GM23338 (cell line): ENCODE results near the gene PDK4. TPM values are rescaled to one million over a fixed set of nuclear protein-coding genes. Genes with fewer than 3 reads are reported as not detected.
A peak's percentile ranks its signal among the peaks of the same experiment; 100 is the strongest.

Experiments
- ATAC-seq: fragments of 200-7000 bp; cut with Tn5 transposase; 3 replicates; pipeline ENCODE4 v1.9.1; 2020
- DNase-seq: peaks from one replicate; pipeline ENCODE4 v3.0.0-alpha.2; 2015; ENCODE audit warnings: low spot score
- H2AFZ ChIP-seq: fragments of 200-600 bp; sonication (generic); 2 replicates; pipeline ENCODE4 v1.8.0; 2016; ENCODE audit warnings: antibody characterized with exemption, mild to moderate bottlenecking, moderate library complexity
- H3F3A ChIP-seq: fragments of 200-600 bp; sonication (generic); replicated peaks from 2 replicates; pipeline ENCODE4 v1.8.0; 2017; ENCODE audit warnings: antibody characterized with exemption, mixed run types, low read depth
- H3K27ac ChIP-seq: fragments of 200-600 bp; sonication (generic); 2 replicates; pipeline ENCODE4 v1.6.1; 2016; ENCODE audit warnings: low read depth
- H3K27me3 ChIP-seq: fragments of 200-600 bp; sonication (generic); 2 replicates; pipeline ENCODE4 v1.8.0; 2016; ENCODE audit warnings: mild to moderate bottlenecking, mixed run types, moderate library complexity; ENCODE audit not compliant: insufficient read depth
- H3K36me3 ChIP-seq: fragments of 200-600 bp; sonication (generic); 2 replicates; pipeline ENCODE4 v1.8.0; 2016; ENCODE audit warnings: mild to moderate bottlenecking; ENCODE audit not compliant: insufficient read depth
- H3K4me1 ChIP-seq: fragments of 200-600 bp; sonication (generic); 2 replicates; pipeline ENCODE4 v1.8.0; 2016; ENCODE audit warnings: mild to moderate bottlenecking, moderate library complexity; ENCODE audit not compliant: insufficient read depth
- H3K4me2 ChIP-seq: fragments of 200-600 bp; sonication (generic); 2 replicates; pipeline ENCODE4 v1.7.1; 2017; ENCODE audit warnings: mixed run types
- H3K4me3 ChIP-seq: fragments of 200-600 bp; sonication (generic); 2 replicates; pipeline ENCODE4 v1.6.1; 2016; ENCODE audit warnings: mixed run types
- H3K79me2 ChIP-seq: fragments of 200-600 bp; sonication (generic); replicated peaks from 2 replicates; pipeline ENCODE4 v1.8.0; 2017; ENCODE audit warnings: mild to moderate bottlenecking; ENCODE audit not compliant: insufficient read depth
- H3K9me2 ChIP-seq: fragments of 200-600 bp; sonication (generic); 2 replicates; pipeline ENCODE4 v1.8.0; 2017; ENCODE audit not compliant: insufficient read depth
- H4K20me1 ChIP-seq: fragments of 200-600 bp; sonication (generic); replicated peaks from 2 replicates; pipeline ENCODE4 v1.8.0; 2017; ENCODE audit warnings: mild to moderate bottlenecking; ENCODE audit not compliant: insufficient read depth
- H3K27ac Mint-ChIP-seq: 2 replicates; pipeline ENCODE4 v1.8.0; 2020; ENCODE audit warnings: inconsistent platforms, mild to moderate bottlenecking, moderate library complexity, mixed read lengths
- H3K27me3 Mint-ChIP-seq: 3 replicates; pipeline ENCODE4 v1.8.0; 2022; ENCODE audit warnings: low read depth, mild to moderate bottlenecking, moderate library complexity, mixed read lengths, inconsistent platforms; ENCODE audit not compliant: insufficient read depth, poor library complexity
- H3K36me3 Mint-ChIP-seq: 3 replicates; pipeline ENCODE4 v1.8.0; 2021; ENCODE audit warnings: low read depth, mild to moderate bottlenecking, inconsistent platforms, moderate library complexity, mixed read lengths
- H3K4me1 Mint-ChIP-seq: 3 replicates; pipeline ENCODE4 v1.8.0; 2020; ENCODE audit warnings: mild to moderate bottlenecking, inconsistent platforms, mixed read lengths
- H3K4me3 Mint-ChIP-seq: 3 replicates; pipeline ENCODE4 v1.8.0; 2021; ENCODE audit warnings: moderate library complexity, mild to moderate bottlenecking, inconsistent platforms, mixed read lengths
- H3K9me3 Mint-ChIP-seq: 3 replicates; pipeline ENCODE4 v1.8.0; 2020; ENCODE audit warnings: moderate library complexity, mild to moderate bottlenecking, inconsistent platforms, mixed read lengths
- CREB1 ChIP-seq: fragments of 250-450 bp; sonication (Bioruptor Pico); IDR thresholded peaks from 2 replicates; pipeline ENCODE4 v1.5.0; 2020; ENCODE audit warnings: low read depth, mild to moderate bottlenecking, moderate library complexity
- EZH2 ChIP-seq: fragments of 200-600 bp; sonication (generic); IDR thresholded peaks from one replicate; pipeline ENCODE4 v1.8.0; 2017; ENCODE audit warnings: antibody characterized with exemption, mild to moderate bottlenecking, low read depth; ENCODE audit not compliant: unreplicated experiment
- EZH2phosphoT487 ChIP-seq: fragments of 200-600 bp; sonication (generic); IDR thresholded peaks from one replicate; pipeline ENCODE4 v1.8.1; 2018; ENCODE audit warnings: antibody characterized with exemption; ENCODE audit not compliant: unreplicated experiment
- JUNB ChIP-seq: IDR thresholded peaks from one replicate; pipeline ENCODE4 v1.6.1; 2016; ENCODE audit warnings: antibody characterized with exemption; ENCODE audit not compliant: unreplicated experiment
- NANOG ChIP-seq: IDR thresholded peaks from 2 replicates; pipeline ENCODE4 v1.6.1; 2016; ENCODE audit warnings: antibody characterized with exemption, borderline replicate concordance
- POLR2AphosphoS5 ChIP-seq: IDR thresholded peaks from 2 replicates; pipeline ENCODE4 v1.6.1; 2016; ENCODE audit warnings: antibody characterized with exemption, low read depth
- REST ChIP-seq: IDR thresholded peaks from one replicate; pipeline ENCODE4 v1.6.1; 2018; ENCODE audit warnings: antibody characterized with exemption; ENCODE audit not compliant: unreplicated experiment
- STAT1 ChIP-seq: IDR thresholded peaks from one replicate; pipeline ENCODE4 v1.6.1; 2016; ENCODE audit warnings: antibody characterized with exemption; ENCODE audit not compliant: unreplicated experiment
- ZNF114 ChIP-seq: fragments of 250-450 bp; sonication (Bioruptor Pico); IDR thresholded peaks from 2 replicates; pipeline ENCODE4 v1.5.0; 2020; ENCODE audit warnings: mild to moderate bottlenecking, moderate library complexity
- ZNF331 ChIP-seq: fragments of 250-450 bp; sonication (Bioruptor Pico); IDR thresholded peaks from 2 replicates; pipeline ENCODE4 v1.5.0; 2020; ENCODE audit warnings: low read depth, mild to moderate bottlenecking, moderate library complexity
- polyA plus RNA-seq: library from polyadenylated mRNA; unstranded; fragments of >200 nt; fragmentation: Nextera tagmentation; extraction: Ambion mirVana; gene quantifications from 2 replicates; pipeline ENCODE4 v1.2.1, GENCODE V29; 2016
- total RNA-seq: library from RNA; depleted of rRNA; stranded (reverse); fragments of >200 nt; shearing (Covaris generic); gene quantifications from 2 replicates; pipeline ENCODE4 v1.2.3, GENCODE V29; 2014
- TF ChIP-seq, protein P1 (sequence below): fragments of 250-450 bp; sonication (Bioruptor Pico); IDR thresholded peaks from 2 replicates; pipeline ENCODE4 v1.5.0; 2020; ENCODE audit warnings: mild to moderate bottlenecking, moderate library complexity
- TF ChIP-seq, protein P2 (sequence below), 2 experiments: fragments of 200-600 bp in 1 of 2; sonication (generic) in 1 of 2; conservative IDR thresholded peaks; 2 replicates each; pipeline versions ENCODE4 v1.5.1 to v1.6.1; 2016 to 2017; ENCODE audit warnings: antibody characterized with exemption in 2 of 2, low read depth in 2 of 2, mild to moderate bottlenecking in 2 of 2, moderate library complexity in 1 of 2

PDK4 gene
- total and polyA plus RNA-seq, 2 experiments from 2014 or later = 0.32 TPM; not detected in 1

DNA sequence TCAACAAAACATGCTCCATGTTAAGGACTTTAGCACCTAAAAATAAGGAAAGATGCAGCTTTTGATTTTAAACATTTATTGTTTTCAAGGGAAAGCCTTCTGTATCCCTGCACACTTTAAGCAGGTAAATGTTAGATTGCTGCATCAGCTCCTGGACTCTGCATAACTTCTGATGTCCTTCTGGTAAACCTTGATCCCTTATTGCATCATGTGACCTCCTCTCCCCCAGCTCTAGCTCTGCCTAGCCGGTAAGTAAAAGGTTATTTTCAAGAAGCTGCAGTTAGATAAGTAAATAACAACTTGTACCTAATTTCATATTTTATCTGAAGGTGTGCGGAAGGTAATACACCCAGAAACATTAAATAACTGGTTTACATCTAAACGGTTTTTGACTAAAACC, 37.5 kb downstream of the PDK4 start:
- H3K9me3 Mint-ChIP-seq = no peaks in the 10 kb centered on the region
- no peak overlapping the region for H3K27ac ChIP-seq
- no peaks in the 10 kb centered on the region for H3K4me1 ChIP-seq
- H2AFZ ChIP-seq = peak overlapping the region; percentile 8; the same call in 1 of the 2 replicates
- H3K27ac Mint-ChIP-seq = no peak overlapping the region
- H3K36me3 ChIP-seq = no peaks in the 10 kb centered on the region
- DNase-seq = peak; percentile 15
- H3K79me2 ChIP-seq = no peaks in the 10 kb centered on the region
- no peaks in the 10 kb centered on the region for H3F3A ChIP-seq
- H3K4me3 Mint-ChIP-seq = no peak overlapping the region
- no peak for ATAC-seq
- no peaks in the 10 kb centered on the region; the same call in 1 of the 2 replicates for H3K9me2 ChIP-seq
- no peak overlapping the region for H3K4me3 ChIP-seq
- no peaks in the 10 kb centered on the region for H4K20me1 ChIP-seq
- H3K4me2 ChIP-seq = no peak overlapping the region
- no peaks in the 10 kb centered on the region for H3K27me3 ChIP-seq
- no peak for TF ChIP-seq POLR2AphosphoS5
- no peak for TF ChIP-seq REST
- TF ChIP-seq, protein P1, sequence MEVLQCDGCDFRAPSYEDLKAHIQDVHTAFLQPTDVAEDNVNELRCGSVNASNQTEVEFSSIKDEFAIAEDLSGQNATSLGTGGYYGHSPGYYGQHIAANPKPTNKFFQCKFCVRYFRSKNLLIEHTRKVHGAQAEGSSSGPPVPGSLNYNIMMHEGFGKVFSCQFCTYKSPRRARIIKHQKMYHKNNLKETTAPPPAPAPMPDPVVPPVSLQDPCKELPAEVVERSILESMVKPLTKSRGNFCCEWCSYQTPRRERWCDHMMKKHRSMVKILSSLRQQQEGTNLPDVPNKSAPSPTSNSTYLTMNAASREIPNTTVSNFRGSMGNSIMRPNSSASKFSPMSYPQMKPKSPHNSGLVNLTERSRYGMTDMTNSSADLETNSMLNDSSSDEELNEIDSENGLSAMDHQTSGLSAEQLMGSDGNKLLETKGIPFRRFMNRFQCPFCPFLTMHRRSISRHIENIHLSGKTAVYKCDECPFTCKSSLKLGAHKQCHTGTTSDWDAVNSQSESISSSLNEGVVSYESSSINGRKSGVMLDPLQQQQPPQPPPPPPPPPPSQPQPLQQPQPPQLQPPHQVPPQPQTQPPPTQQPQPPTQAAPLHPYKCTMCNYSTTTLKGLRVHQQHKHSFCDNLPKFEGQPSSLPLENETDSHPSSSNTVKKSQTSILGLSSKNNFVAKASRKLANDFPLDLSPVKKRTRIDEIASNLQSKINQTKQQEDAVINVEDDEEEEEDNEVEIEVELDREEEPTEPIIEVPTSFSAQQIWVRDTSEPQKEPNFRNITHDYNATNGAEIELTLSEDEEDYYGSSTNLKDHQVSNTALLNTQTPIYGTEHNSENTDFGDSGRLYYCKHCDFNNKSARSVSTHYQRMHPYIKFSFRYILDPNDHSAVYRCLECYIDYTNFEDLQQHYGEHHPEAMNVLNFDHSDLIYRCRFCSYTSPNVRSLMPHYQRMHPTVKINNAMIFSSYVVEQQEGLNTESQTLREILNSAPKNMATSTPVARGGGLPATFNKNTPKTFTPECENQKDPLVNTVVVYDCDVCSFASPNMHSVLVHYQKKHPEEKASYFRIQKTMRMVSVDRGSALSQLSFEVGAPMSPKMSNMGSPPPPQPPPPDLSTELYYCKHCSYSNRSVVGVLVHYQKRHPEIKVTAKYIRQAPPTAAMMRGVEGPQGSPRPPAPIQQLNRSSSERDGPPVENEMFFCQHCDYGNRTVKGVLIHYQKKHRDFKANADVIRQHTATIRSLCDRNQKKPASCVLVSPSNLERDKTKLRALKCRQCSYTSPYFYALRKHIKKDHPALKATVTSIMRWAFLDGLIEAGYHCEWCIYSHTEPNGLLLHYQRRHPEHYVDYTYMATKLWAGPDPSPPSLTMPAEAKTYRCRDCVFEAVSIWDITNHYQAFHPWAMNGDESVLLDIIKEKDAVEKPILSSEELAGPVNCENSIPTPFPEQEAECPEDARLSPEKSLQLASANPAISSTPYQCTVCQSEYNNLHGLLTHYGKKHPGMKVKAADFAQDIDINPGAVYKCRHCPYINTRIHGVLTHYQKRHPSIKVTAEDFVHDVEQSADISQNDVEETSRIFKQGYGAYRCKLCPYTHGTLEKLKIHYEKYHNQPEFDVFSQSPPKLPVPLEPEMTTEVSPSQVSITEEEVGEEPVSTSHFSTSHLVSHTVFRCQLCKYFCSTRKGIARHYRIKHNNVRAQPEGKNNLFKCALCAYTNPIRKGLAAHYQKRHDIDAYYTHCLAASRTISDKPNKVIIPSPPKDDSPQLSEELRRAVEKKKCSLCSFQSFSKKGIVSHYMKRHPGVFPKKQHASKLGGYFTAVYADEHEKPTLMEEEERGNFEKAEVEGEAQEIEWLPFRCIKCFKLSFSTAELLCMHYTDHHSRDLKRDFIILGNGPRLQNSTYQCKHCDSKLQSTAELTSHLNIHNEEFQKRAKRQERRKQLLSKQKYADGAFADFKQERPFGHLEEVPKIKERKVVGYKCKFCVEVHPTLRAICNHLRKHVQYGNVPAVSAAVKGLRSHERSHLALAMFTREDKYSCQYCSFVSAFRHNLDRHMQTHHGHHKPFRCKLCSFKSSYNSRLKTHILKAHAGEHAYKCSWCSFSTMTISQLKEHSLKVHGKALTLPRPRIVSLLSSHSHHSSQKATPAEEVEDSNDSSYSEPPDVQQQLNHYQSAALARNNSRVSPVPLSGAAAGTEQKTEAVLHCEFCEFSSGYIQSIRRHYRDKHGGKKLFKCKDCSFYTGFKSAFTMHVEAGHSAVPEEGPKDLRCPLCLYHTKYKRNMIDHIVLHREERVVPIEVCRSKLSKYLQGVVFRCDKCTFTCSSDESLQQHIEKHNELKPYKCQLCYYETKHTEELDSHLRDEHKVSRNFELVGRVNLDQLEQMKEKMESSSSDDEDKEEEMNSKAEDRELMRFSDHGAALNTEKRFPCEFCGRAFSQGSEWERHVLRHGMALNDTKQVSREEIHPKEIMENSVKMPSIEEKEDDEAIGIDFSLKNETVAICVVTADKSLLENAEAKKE (CRISPR knock-in tag) = no peak
- TF ChIP-seq CREB1 (CRISPR knock-in tag) = no peak
- no peak for TF ChIP-seq STAT1
- no peak for TF ChIP-seq EZH2
- no peak for TF ChIP-seq ZNF331
- TF ChIP-seq NANOG = no peak
- TF ChIP-seq, protein P2, sequence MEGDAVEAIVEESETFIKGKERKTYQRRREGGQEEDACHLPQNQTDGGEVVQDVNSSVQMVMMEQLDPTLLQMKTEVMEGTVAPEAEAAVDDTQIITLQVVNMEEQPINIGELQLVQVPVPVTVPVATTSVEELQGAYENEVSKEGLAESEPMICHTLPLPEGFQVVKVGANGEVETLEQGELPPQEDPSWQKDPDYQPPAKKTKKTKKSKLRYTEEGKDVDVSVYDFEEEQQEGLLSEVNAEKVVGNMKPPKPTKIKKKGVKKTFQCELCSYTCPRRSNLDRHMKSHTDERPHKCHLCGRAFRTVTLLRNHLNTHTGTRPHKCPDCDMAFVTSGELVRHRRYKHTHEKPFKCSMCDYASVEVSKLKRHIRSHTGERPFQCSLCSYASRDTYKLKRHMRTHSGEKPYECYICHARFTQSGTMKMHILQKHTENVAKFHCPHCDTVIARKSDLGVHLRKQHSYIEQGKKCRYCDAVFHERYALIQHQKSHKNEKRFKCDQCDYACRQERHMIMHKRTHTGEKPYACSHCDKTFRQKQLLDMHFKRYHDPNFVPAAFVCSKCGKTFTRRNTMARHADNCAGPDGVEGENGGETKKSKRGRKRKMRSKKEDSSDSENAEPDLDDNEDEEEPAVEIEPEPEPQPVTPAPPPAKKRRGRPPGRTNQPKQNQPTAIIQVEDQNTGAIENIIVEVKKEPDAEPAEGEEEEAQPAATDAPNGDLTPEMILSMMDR (conservative IDR thresholded peaks at IDR 0.05; ENCODE audit: low read depth in 2 of 2) = no peak
- no peak for TF ChIP-seq ZNF114 (CRISPR knock-in tag)
- TF ChIP-seq EZH2phosphoT487 = no peak
- TF ChIP-seq JUNB = no peak
- H3K36me3 Mint-ChIP-seq = no peaks in the 10 kb centered on the region
- no peaks in the 10 kb centered on the region for H3K27me3 Mint-ChIP-seq
- H3K4me1 Mint-ChIP-seq = no peaks in the 10 kb centered on the region
